Keratinocyte (primary cell): ENCODE data around the gene GGNBP2. TPM values are rescaled to one million over a fixed set of nuclear protein-coding genes. Genes with fewer than 3 reads are reported as not detected.
A peak's percentile ranks its signal among the peaks of the same experiment; 100 is the strongest.

ENCODE experiments used
- DNase-seq: peaks from one replicate; pipeline ENCODE4 v3.0.0-alpha.2; 2011; ENCODE audit warnings: low read depth, missing footprints, low spot score
- FAIRE-seq: peaks from 2 replicates; lab custom pipeline; 2011; peaks lifted over from hg19 to GRCh38; lab: Jason Lieb, UNC
- H2AFZ ChIP-seq: 2 replicates; pipeline ENCODE4 v1.6.0; 2012; ENCODE audit warnings: low read length, control low read depth, inconsistent platforms; ENCODE audit not compliant: control insufficient read depth
- H3K27ac ChIP-seq: 2 replicates; pipeline ENCODE4 v1.5.1; 2011; ENCODE audit warnings: low read length; ENCODE audit not compliant: control insufficient read depth, insufficient read depth
- H3K27me3 ChIP-seq: 3 replicates; pipeline ENCODE4 v1.6.0; 2011; ENCODE audit warnings: low read length; ENCODE audit not compliant: control insufficient read depth, insufficient read depth; ENCODE audit errors: extremely low read depth
- H3K36me3 ChIP-seq, 2 experiments: 2 replicates in 1 of 2; 3 replicates in 1 of 2; pipeline ENCODE4 v1.5.1; 2011; ENCODE audit warnings: low read length in 2 of 2, mild to moderate bottlenecking in 1 of 2; ENCODE audit not compliant: control insufficient read depth in 2 of 2, insufficient read depth in 2 of 2; ENCODE audit errors: extremely low read depth in 1 of 2
- H3K4me1 ChIP-seq: 3 replicates; pipeline ENCODE4 v1.5.1; 2011; ENCODE audit warnings: low read length; ENCODE audit not compliant: control insufficient read depth, insufficient read depth; ENCODE audit errors: extremely low read depth
- H3K4me2 ChIP-seq: 3 replicates; pipeline ENCODE4 v1.6.0; 2011; ENCODE audit warnings: low read depth, low read length; ENCODE audit not compliant: control insufficient read depth, insufficient read depth; ENCODE audit errors: extremely low read depth
- H3K4me3 ChIP-seq, 3 experiments: fragments of 200-600 bp in 1 of 3; sonication (generic) in 1 of 3; 2 replicates in 2 of 3; 3 replicates in 1 of 3; pipeline ENCODE4 v1.5.1; 2011 to 2016; ENCODE audit warnings: low read length in 3 of 3, mild to moderate bottlenecking in 3 of 3, control low read depth in 2 of 3, inconsistent platforms in 1 of 3, low read depth in 1 of 3, mixed read lengths in 1 of 3, mixed run types in 1 of 3, moderate library complexity in 1 of 3; ENCODE audit not compliant: control insufficient read depth in 2 of 3, insufficient read depth in 2 of 3; ENCODE audit errors: extremely low read depth in 1 of 3
- H3K79me2 ChIP-seq: 2 replicates; pipeline ENCODE4 v1.6.0; 2012; ENCODE audit warnings: low read length; ENCODE audit not compliant: control insufficient read depth, insufficient read depth
- H3K9ac ChIP-seq: 3 replicates; pipeline ENCODE4 v1.6.0; 2011; ENCODE audit warnings: low read length; ENCODE audit not compliant: control insufficient read depth, insufficient read depth; ENCODE audit errors: extremely low read depth
- H3K9me1 ChIP-seq: 3 replicates; pipeline ENCODE4 v1.6.0; 2011; ENCODE audit warnings: low read length; ENCODE audit not compliant: control insufficient read depth, insufficient read depth; ENCODE audit errors: extremely low read depth
- H3K9me3 ChIP-seq: 2 replicates; pipeline ENCODE4 v1.5.1; 2012; ENCODE audit warnings: low read depth, low read length; ENCODE audit not compliant: control insufficient read depth
- H4K20me1 ChIP-seq: 3 replicates; pipeline ENCODE4 v1.6.0; 2011; ENCODE audit warnings: low read length; ENCODE audit not compliant: control insufficient read depth, insufficient read depth; ENCODE audit errors: extremely low read depth
- EZH2 ChIP-seq: IDR thresholded peaks from one replicate; pipeline ENCODE4 v1.6.1; 2012; ENCODE audit warnings: inconsistent platforms, mild to moderate bottlenecking, low read length, moderate library complexity
- dilution Hi-C: fragments of 300-500 bp; cut with MboI; formaldehyde crosslinking; loops from one replicate; pipeline ENCODE4 v1.7.0; 2020; ENCODE audit warnings: low sequenced_read_pairs; ENCODE audit not compliant: extremely low pct_ligation_motif_present
- polyA minus RNA-seq, 3 experiments: library from RNA; depleted of rRNA, polyadenylated mRNA; stranded (reverse); fragments of >200 nt; gene quantifications; 1 replicate in 1 of 3; 2 replicates in 1 of 3; 3 replicates in 1 of 3; pipeline ENCODE4 v1.2.3, GENCODE V29; 2011
- polyA plus RNA-seq, 5 experiments: library from polyadenylated mRNA; depleted of rRNA in 3 of 5; stranded (reverse) in 3 of 5; stranded (forward) in 1 of 5; unstranded in 1 of 5; fragments of >200 nt; gene quantifications; 1 replicate in 1 of 5; 2 replicates in 3 of 5; 3 replicates in 1 of 5; pipeline versions ENCODE4 v1.2.1 to v1.2.3, GENCODE V29; 2011 to 2012; ENCODE audit warnings: missing spikeins in 2 of 5, low read depth in 1 of 5, low replicate concordance in 1 of 5
- TF ChIP-seq, protein P1 (sequence below), 3 experiments: IDR thresholded peaks in 1 of 3; conservative IDR thresholded peaks in 1 of 3; optimal IDR thresholded peaks in 1 of 3; 2 replicates in 2 of 3; 3 replicates in 1 of 3; pipeline versions ENCODE3 to v1.5.1; 2011; ENCODE audit warnings: low read length in 3 of 3, mild to moderate bottlenecking in 3 of 3, moderate library complexity in 2 of 3, control low read depth in 1 of 3, inconsistent platforms in 1 of 3; ENCODE audit not compliant: insufficient read depth in 2 of 3; ENCODE audit errors: extremely low read depth in 1 of 3

Gene GGNBP2, protein sequence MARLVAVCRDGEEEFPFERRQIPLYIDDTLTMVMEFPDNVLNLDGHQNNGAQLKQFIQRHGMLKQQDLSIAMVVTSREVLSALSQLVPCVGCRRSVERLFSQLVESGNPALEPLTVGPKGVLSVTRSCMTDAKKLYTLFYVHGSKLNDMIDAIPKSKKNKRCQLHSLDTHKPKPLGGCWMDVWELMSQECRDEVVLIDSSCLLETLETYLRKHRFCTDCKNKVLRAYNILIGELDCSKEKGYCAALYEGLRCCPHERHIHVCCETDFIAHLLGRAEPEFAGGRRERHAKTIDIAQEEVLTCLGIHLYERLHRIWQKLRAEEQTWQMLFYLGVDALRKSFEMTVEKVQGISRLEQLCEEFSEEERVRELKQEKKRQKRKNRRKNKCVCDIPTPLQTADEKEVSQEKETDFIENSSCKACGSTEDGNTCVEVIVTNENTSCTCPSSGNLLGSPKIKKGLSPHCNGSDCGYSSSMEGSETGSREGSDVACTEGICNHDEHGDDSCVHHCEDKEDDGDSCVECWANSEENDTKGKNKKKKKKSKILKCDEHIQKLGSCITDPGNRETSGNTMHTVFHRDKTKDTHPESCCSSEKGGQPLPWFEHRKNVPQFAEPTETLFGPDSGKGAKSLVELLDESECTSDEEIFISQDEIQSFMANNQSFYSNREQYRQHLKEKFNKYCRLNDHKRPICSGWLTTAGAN
- polyA plus RNA-seq: 73.0 to 95.5 TPM (median 84.9 TPM) in 3 replicates
- polyA plus RNA-seq (2011; ENCODE audit: low read depth): 120 TPM
- 43.6 and 94.9 TPM in 2 replicates for polyA plus RNA-seq (2011; cell fraction: cytosol; rRNA removed)
- polyA plus RNA-seq (2011; cell fraction: nucleus; rRNA removed): 182 and 183 TPM in 2 replicates
- 50.2 and 59.5 TPM in 2 replicates for polyA plus RNA-seq (2012; ENCODE audit: low replicate concordance)
- 73.4 to 90.5 TPM (median 86.5 TPM) in 3 replicates for polyA minus RNA-seq
- polyA minus RNA-seq (2011; cell fraction: cytosol; rRNA and poly(A)+ RNA removed): 26.1 TPM
- 40.0 and 92.5 TPM in 2 replicates for polyA minus RNA-seq (2011; cell fraction: nucleus; rRNA and poly(A)+ RNA removed)

DNA sequence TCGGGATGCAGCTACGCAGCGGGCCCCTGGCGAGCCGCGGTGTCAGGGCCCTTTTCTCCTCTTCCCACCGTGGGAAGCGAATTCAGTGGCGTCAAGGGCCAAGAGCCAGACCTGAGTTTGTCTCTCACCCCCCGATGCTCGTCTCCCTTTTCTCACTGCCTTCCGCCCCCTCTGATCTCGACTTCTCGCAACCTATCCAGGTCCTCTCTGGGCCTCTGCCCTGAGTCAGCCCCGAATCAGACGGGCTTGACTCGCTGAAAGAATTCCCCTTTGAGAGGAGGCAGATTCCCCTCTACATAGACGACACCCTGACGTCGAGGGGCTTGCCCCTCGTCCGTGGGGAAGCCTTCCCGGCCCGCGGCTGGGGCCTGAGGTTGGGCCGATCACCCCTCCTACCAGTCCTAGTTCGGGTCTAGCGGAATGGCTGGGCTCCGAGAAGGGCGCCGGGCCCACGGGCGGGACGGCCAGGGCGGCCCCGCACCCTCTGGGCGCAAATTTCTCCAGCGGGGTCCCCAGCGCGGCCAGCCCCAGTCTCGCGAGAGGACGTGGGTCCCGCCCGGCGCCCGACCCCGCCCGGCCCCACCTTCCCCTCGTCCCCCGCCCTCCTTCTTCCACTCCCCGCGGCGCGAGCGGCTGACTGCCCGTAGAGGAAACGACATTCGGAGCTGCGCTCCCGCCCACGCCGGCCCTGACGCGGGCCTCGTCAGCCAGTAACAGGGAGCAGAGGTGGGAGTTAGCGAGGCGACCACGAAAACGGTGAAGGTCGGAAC lies at the start of gene GGNBP2:
TSS of gene GGNBP2 (plus strand) at position 613 of the 770 bp plus-strand sequence. CDS start 806 bp downstream, outside the sequence.
- dilution Hi-C loops: no loop called here
- no peaks in the 10 kb centered on the region for H3K9me3 ChIP-seq
- H3K36me3 ChIP-seq: peaks cover 2 to 6% of the 10 kb centered on the region in 2 experiments
- TF ChIP-seq, protein P1, sequence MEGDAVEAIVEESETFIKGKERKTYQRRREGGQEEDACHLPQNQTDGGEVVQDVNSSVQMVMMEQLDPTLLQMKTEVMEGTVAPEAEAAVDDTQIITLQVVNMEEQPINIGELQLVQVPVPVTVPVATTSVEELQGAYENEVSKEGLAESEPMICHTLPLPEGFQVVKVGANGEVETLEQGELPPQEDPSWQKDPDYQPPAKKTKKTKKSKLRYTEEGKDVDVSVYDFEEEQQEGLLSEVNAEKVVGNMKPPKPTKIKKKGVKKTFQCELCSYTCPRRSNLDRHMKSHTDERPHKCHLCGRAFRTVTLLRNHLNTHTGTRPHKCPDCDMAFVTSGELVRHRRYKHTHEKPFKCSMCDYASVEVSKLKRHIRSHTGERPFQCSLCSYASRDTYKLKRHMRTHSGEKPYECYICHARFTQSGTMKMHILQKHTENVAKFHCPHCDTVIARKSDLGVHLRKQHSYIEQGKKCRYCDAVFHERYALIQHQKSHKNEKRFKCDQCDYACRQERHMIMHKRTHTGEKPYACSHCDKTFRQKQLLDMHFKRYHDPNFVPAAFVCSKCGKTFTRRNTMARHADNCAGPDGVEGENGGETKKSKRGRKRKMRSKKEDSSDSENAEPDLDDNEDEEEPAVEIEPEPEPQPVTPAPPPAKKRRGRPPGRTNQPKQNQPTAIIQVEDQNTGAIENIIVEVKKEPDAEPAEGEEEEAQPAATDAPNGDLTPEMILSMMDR (optimal IDR thresholded peaks at IDR 0.05 in 1 of 3, IDR thresholded peaks at IDR 0.05 in 1 of 3, conservative IDR thresholded peaks at IDR 0.05 in 1 of 3; ENCODE audit: extremely low read depth in 1 of 3, insufficient read depth in 2 of 3, low read length in 3 of 3): no peak
- no peak for TF ChIP-seq EZH2
- H3K4me1 ChIP-seq: peaks cover 21% of the 10 kb centered on the region
- H4K20me1 ChIP-seq: peaks cover 5% of the 10 kb centered on the region
- H3K27me3 ChIP-seq: no peaks in the 10 kb centered on the region
- FAIRE-seq (no peak), DNase-seq (no peak)
- no peaks in the 10 kb centered on the region for H3K9me1 ChIP-seq
- peak within 1 kb of the TSS; percentile 85 for H2AFZ ChIP-seq
- peaks cover 65% of the 10 kb centered on the region for H3K79me2 ChIP-seq
- peak within 1 kb of the TSS; percentile 96 for H3K27ac ChIP-seq
- H3K9ac ChIP-seq: peak within 1 kb of the TSS; percentile 99
- peak within 1 kb of the TSS; percentile 95 to 98 (median 97) for H3K4me3 ChIP-seq
- peak within 1 kb of the TSS; percentile 91 for H3K4me2 ChIP-seq

DNA sequence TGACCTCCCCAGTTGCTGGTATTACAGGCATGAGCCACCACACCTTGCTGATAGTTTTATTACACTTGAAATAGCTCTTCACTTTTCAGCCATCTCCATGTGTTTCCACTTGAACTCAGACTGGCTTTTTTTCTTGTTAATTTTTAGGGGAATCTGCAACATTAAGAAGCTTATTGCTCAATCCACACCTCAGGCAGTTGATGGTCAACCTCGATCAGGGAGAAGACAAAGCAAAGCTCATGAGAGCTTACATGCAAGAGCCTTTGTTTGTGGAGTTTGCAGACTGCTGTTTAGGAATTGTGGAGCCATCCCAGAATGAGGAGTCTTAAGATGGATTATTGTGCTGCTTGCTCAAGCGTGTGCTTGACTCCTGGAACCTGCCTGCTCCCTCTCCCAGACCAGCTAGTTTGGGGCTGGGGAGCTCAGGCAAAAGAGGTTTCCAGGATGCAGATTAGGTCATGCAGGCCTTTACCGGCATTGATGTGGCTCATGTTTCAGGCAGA lies 49.6 kb upstream of the GGNBP2 start:
- Histone ChIP-seq H3K4me1 (no peaks in the 10 kb centered on the region), H3K9ac (no peak overlapping the region), H2AFZ (no peak overlapping the region), H3K79me2 (peaks cover 12% of the 10 kb centered on the region), H3K4me3 (no peak overlapping the region), H3K9me3 (no peaks in the 10 kb centered on the region), H4K20me1 (no peaks in the 10 kb centered on the region), H3K27ac (no peak overlapping the region), H3K27me3 (no peaks in the 10 kb centered on the region), H3K36me3 (peaks cover 24 to 59% of the 10 kb centered on the region in 2 experiments), H3K9me1 (no peaks in the 10 kb centered on the region), H3K4me2 (no peak overlapping the region)
- dilution Hi-C loops: no loop called here
- no peak for TF ChIP-seq EZH2
- TF ChIP-seq, protein P1 (optimal IDR thresholded peaks at IDR 0.05 in 1 of 3, IDR thresholded peaks at IDR 0.05 in 1 of 3, conservative IDR thresholded peaks at IDR 0.05 in 1 of 3; ENCODE audit: extremely low read depth in 1 of 3, insufficient read depth in 2 of 3, low read length in 3 of 3): no peak
- FAIRE-seq (no peak), DNase-seq (no peak)
